Hepatocyte (in vitro differentiated cells): Measurements from ENCODE around the gene LRCH1. TPM values are rescaled to one million over a fixed set of nuclear protein-coding genes. Genes with fewer than 3 reads are reported as not detected.

Experiments used
- DNase-seq: peaks from one replicate; pipeline ENCODE4 v3.0.0-alpha.2; 2016; ENCODE audit warnings: low spot score
- H2AFZ ChIP-seq: fragments of 200-600 bp; sonication (generic); 2 replicates; pipeline ENCODE4 v1.6.0; 2016; ENCODE audit warnings: antibody characterized with exemption, mild to moderate bottlenecking
- H3K27ac ChIP-seq: fragments of 200-600 bp; sonication (generic); 2 replicates; pipeline ENCODE4 v1.5.1; 2016; ENCODE audit warnings: mild to moderate bottlenecking
- H3K27me3 ChIP-seq: fragments of 200-600 bp; sonication (generic); 2 replicates; pipeline ENCODE4 v1.6.1; 2016
- H3K36me3 ChIP-seq: fragments of 200-600 bp; sonication (generic); replicated peaks from 2 replicates; pipeline ENCODE4 v1.5.1; 2016; ENCODE audit warnings: low read depth; ENCODE audit not compliant: insufficient read depth
- H3K4me1 ChIP-seq: fragments of 200-600 bp; sonication (generic); 2 replicates; pipeline ENCODE4 v1.5.1; 2016; ENCODE audit warnings: mild to moderate bottlenecking, moderate library complexity; ENCODE audit not compliant: insufficient read depth
- H3K4me2 ChIP-seq: fragments of 200-600 bp; sonication (generic); 2 replicates; pipeline ENCODE4 v1.6.0; 2016
- H3K4me3 ChIP-seq: fragments of 200-600 bp; sonication (generic); 2 replicates; pipeline ENCODE4 v1.5.1; 2016; ENCODE audit warnings: mild to moderate bottlenecking
- H3K79me2 ChIP-seq: fragments of 200-600 bp; sonication (generic); 2 replicates; pipeline ENCODE4 v1.6.0; 2017; ENCODE audit warnings: mild to moderate bottlenecking
- H3K9me2 ChIP-seq: fragments of 200-600 bp; sonication (generic); replicated peaks from 2 replicates; pipeline ENCODE4 v1.6.0; 2017; ENCODE audit warnings: mild to moderate bottlenecking; ENCODE audit not compliant: insufficient read depth
- H3K9me3 ChIP-seq: fragments of 200-600 bp; sonication (generic); 2 replicates; pipeline ENCODE4 v1.5.1; 2016; ENCODE audit warnings: low read depth, mild to moderate bottlenecking
- H4K20me1 ChIP-seq: fragments of 200-600 bp; sonication (generic); 2 replicates; pipeline ENCODE4 v1.6.0; 2016; ENCODE audit warnings: mild to moderate bottlenecking; ENCODE audit not compliant: insufficient read depth, poor library complexity, severe bottlenecking
- EZH2 ChIP-seq: fragments of 200-600 bp; sonication (generic); IDR thresholded peaks from 2 replicates; pipeline ENCODE4 v1.6.1; 2016; ENCODE audit warnings: antibody characterized with exemption, mild to moderate bottlenecking, borderline replicate concordance
- EZH2phosphoT487 ChIP-seq: fragments of 200-600 bp; sonication (generic); IDR thresholded peaks from one replicate; pipeline ENCODE4 v1.6.1; 2018; ENCODE audit warnings: antibody characterized with exemption, mild to moderate bottlenecking, low read depth, moderate library complexity; ENCODE audit not compliant: unreplicated experiment, severe bottlenecking
- WGBS: methylation state at CpG from one replicate; pipeline ENCODE4 v1.1.6; 2016; ENCODE audit warnings: low lambda C conversion rate; ENCODE audit errors: missing lambda C conversion rate; 5-methylcytosine and 5-hydroxymethylcytosine counted together
- polyA plus RNA-seq: library from polyadenylated mRNA; unstranded; fragments of >200 nt; fragmentation: Nextera tagmentation; extraction: Ambion mirVana; gene quantifications from 2 replicates; pipeline ENCODE4 v1.2.1, GENCODE V29; 2016
- total RNA-seq: library from RNA; depleted of rRNA; stranded (reverse); fragments of >200 nt; gene quantifications from 2 replicates; pipeline ENCODE4 v1.2.3, GENCODE V29; 2014
- TF ChIP-seq, protein P1 (sequence below): fragments of 200-600 bp; sonication (generic); IDR thresholded peaks from 2 replicates; pipeline ENCODE4 v1.5.1; 2016; ENCODE audit warnings: antibody characterized with exemption, mild to moderate bottlenecking; ENCODE audit not compliant: poor library complexity

LRCH1 gene
- total and polyA plus RNA-seq, 2 experiments from 2014 or later, result 5.7 to 14.1 TPM

DNA sequence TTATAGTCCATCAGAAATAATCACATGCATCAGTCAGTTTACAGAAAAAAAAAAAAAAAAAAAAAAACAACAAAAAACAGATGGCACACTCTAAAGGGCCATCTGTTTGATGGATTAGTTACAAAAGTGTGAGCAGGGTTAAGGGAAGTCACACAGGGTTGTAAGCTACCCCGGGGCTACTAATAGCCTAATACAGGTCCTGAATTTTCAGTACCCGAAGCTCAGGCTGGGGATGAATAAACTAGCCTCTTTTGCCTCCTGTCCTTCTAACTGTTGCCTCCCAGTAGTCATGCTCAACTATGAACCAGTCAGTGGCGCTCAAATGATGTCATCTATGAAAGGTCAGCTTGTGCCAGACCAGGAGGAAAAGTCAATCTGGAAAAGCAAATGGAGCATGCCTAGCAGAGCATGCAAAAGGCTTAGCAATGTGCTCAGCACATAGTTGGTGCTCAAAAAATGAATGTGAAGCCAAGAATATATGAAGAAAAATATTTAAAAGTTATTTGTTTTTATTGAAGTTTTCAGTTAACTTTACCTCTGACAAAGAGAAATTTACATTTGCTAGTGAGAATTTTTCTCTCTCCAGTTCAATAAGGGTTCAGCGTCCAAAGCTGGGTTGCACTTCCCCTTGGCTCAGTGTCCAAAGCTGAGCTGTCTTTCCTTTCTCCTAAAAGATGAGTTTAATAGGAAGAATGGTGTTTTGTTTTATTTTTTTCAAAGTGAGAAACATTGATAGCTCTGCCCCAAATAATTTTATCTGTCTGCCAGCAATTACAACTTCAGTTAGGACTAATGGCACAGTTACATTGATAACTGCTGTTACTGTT, 30.8 kb upstream of the LRCH1 start:
- H3K9me3 ChIP-seq, result no peaks in the 10 kb centered on the region
- no peaks in the 10 kb centered on the region for H3K27me3 ChIP-seq
- no peak overlapping the region for H2AFZ ChIP-seq
- no peaks in the 10 kb centered on the region for H4K20me1 ChIP-seq
- no peak for DNase-seq
- no peaks in the 10 kb centered on the region for H3K36me3 ChIP-seq
- H3K79me2 ChIP-seq, result no peaks in the 10 kb centered on the region
- no peak for TF ChIP-seq EZH2
- no peak for TF ChIP-seq EZH2phosphoT487
- TF ChIP-seq, protein P1, sequence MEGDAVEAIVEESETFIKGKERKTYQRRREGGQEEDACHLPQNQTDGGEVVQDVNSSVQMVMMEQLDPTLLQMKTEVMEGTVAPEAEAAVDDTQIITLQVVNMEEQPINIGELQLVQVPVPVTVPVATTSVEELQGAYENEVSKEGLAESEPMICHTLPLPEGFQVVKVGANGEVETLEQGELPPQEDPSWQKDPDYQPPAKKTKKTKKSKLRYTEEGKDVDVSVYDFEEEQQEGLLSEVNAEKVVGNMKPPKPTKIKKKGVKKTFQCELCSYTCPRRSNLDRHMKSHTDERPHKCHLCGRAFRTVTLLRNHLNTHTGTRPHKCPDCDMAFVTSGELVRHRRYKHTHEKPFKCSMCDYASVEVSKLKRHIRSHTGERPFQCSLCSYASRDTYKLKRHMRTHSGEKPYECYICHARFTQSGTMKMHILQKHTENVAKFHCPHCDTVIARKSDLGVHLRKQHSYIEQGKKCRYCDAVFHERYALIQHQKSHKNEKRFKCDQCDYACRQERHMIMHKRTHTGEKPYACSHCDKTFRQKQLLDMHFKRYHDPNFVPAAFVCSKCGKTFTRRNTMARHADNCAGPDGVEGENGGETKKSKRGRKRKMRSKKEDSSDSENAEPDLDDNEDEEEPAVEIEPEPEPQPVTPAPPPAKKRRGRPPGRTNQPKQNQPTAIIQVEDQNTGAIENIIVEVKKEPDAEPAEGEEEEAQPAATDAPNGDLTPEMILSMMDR, result no peak
- no peaks in the 10 kb centered on the region for H3K4me1 ChIP-seq
- no peak overlapping the region for H3K27ac ChIP-seq
- 65% methylated on average over 4 of the region's 4 CpGs for WGBS
- H3K4me3 ChIP-seq, result no peak overlapping the region
- no peaks in the 10 kb centered on the region for H3K9me2 ChIP-seq
- H3K4me2 ChIP-seq, result no peak overlapping the region

DNA sequence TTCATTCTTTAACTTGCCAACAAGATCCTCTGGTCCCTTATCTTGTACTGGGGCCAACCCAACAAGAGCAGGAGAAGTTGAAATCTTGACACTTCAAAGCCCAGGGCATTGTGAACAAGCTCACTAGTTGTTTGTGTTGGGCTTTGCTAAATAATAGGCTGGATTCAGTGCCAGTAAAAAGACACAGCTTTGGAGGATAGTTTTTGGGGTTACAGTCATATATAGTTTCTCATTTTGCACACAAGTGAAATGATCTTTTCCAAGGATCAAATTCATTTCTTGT, 30.3 kb upstream of the LRCH1 start:
- H2AFZ ChIP-seq, result no peak overlapping the region
- TF ChIP-seq EZH2phosphoT487 (no peak), EZH2 (no peak)
- TF ChIP-seq, protein P1, result no peak
- no peaks in the 10 kb centered on the region for H3K36me3 ChIP-seq
- H3K4me1 ChIP-seq, result no peaks in the 10 kb centered on the region
- no peaks in the 10 kb centered on the region for H3K9me3 ChIP-seq
- H3K27ac ChIP-seq, result no peak overlapping the region
- H3K27me3 ChIP-seq, result no peaks in the 10 kb centered on the region
- H4K20me1 ChIP-seq, result no peaks in the 10 kb centered on the region
- no peaks in the 10 kb centered on the region for H3K79me2 ChIP-seq
- DNase-seq, result no peak
- no peaks in the 10 kb centered on the region for H3K9me2 ChIP-seq
- H3K4me2 ChIP-seq, result no peak overlapping the region
- H3K4me3 ChIP-seq, result no peak overlapping the region

DNA sequence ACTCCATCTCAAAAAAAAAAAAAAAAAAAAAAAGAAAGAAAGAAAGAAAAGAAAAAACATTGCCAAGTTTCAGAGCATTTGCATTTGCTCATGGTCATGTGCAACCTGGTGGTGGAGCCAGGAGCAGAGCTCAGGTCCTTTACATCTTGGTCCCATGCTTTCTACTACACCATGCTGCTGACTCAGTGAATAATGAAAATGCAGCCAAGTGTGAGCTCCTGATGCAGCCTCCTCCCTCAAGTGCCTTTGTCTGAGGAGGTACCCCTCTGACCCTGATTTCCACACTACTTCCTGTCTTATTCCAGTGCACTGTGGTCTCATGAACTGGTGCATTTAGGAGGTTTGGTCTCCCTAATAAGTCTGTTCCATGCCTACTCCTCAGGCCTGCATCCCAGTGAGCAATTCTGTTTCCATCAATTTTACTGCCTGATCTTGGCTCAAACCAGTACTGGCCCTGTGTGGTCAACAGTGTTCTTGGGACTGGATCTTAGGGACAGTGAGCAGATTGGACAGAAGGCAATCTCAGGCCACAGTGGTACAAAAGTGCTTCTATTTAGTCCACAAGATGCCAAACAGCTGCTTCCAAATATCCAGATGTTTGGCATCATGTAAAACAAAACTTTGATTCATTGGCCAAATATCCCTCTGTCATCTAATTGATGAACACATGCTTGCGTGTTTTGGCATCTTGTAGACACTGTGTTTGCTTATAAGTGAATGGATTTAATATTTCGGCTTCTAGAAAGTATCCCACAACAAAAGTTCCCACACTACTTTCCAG, 28.8 kb upstream of the LRCH1 start:
- no peaks in the 10 kb centered on the region for H3K9me2 ChIP-seq
- no peaks in the 10 kb centered on the region for H3K36me3 ChIP-seq
- no peaks in the 10 kb centered on the region for H3K4me1 ChIP-seq
- H2AFZ ChIP-seq, result no peak overlapping the region
- 82% methylated on average over 2 of the region's 2 CpGs for WGBS
- no peak overlapping the region for H3K4me3 ChIP-seq
- no peaks in the 10 kb centered on the region for H4K20me1 ChIP-seq
- no peak overlapping the region for H3K27ac ChIP-seq
- H3K9me3 ChIP-seq, result no peaks in the 10 kb centered on the region
- no peak for DNase-seq
- H3K79me2 ChIP-seq, result no peaks in the 10 kb centered on the region
- TF ChIP-seq EZH2phosphoT487 (no peak), EZH2 (no peak)
- TF ChIP-seq, protein P1, result no peak
- H3K27me3 ChIP-seq, result no peaks in the 10 kb centered on the region
- no peak overlapping the region for H3K4me2 ChIP-seq
